ENCODE results near the gene SLC39A11. TPM values are rescaled to one million over a fixed set of nuclear protein-coding genes. Genes with fewer than 3 reads are reported as not detected.

The SLC39A11 gene
- total and polyA plus RNA-seq, 4 donors = 9.3 to 49.3 (median 24.7) TPM

- no peaks in the 10 kb centered on the region for H3K27me3 ChIP-seq (ENCODE audit: control insufficient read depth in 3 of 3, insufficient read depth in 3 of 3, low read length in 2 of 3)
- H3K27ac ChIP-seq (ENCODE audit: low read depth in 1 of 2, low read length in 1 of 2) = no peak overlapping the region
- TF ChIP-seq, protein P1, sequence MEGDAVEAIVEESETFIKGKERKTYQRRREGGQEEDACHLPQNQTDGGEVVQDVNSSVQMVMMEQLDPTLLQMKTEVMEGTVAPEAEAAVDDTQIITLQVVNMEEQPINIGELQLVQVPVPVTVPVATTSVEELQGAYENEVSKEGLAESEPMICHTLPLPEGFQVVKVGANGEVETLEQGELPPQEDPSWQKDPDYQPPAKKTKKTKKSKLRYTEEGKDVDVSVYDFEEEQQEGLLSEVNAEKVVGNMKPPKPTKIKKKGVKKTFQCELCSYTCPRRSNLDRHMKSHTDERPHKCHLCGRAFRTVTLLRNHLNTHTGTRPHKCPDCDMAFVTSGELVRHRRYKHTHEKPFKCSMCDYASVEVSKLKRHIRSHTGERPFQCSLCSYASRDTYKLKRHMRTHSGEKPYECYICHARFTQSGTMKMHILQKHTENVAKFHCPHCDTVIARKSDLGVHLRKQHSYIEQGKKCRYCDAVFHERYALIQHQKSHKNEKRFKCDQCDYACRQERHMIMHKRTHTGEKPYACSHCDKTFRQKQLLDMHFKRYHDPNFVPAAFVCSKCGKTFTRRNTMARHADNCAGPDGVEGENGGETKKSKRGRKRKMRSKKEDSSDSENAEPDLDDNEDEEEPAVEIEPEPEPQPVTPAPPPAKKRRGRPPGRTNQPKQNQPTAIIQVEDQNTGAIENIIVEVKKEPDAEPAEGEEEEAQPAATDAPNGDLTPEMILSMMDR (IDR thresholded peaks at IDR 0.05; ENCODE audit: control extremely low read depth, extremely low read depth) = no peak
- H3K4me1 ChIP-seq (ENCODE audit: control insufficient read depth in 5 of 5, insufficient read depth in 5 of 5, low read length in 5 of 5) = no peaks in the 10 kb centered on the region
- DNase-seq (no peak), ATAC-seq (ENCODE audit: insufficient read depth, low FRiP score) (no peak)
- H3K9ac ChIP-seq (ENCODE audit: insufficient read depth in 1 of 2, low read length in 2 of 2) = no peak overlapping the region
- H3K4me3 ChIP-seq = no peak overlapping the region
- no peaks in the 10 kb centered on the region for H3K9me3 ChIP-seq (ENCODE audit: control insufficient read depth in 4 of 4, insufficient read depth in 3 of 4, low read length in 3 of 4)
- no peaks in the 10 kb centered on the region for H3K36me3 ChIP-seq (ENCODE audit: control insufficient read depth in 4 of 4, insufficient read depth in 4 of 4, low read length in 4 of 4)
- 78 to 84% methylated on average over 8 of the region's 8 CpGs for WGBS, 2 donors
Measured at GRCh38 chr17:72934927-72935326, 157.6 kb downstream of the SLC39A11 start.

DNA sequence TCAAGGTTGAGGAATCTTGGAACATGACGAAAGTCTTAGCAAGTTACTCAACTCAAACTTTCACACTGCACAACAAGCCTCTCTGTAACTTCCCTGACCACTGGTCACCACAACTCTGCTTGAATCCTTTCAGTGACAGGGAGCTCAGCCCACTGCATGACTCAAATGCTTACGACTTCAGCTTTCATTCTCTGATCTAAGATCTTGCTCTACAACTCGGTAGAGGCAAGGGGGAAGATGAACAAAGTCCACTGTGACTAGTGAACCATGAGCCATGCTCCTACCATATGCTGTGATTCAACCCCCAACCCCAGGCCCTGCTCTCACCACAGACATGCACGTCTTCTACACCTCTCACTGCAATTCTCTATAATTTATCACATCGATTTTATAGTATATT lies 160.9 kb downstream of the SLC39A11 start:
- Histone ChIP-seq H3K4me1 (ENCODE audit: control insufficient read depth in 5 of 5, insufficient read depth in 5 of 5, low read length in 5 of 5) (no peaks in the 10 kb centered on the region), H3K27me3 (ENCODE audit: control insufficient read depth in 3 of 3, insufficient read depth in 3 of 3, low read length in 2 of 3) (no peaks in the 10 kb centered on the region), H3K4me3 (no peak overlapping the region), H3K9ac (ENCODE audit: insufficient read depth in 1 of 2, low read length in 2 of 2) (no peak overlapping the region), H3K36me3 (ENCODE audit: control insufficient read depth in 4 of 4, insufficient read depth in 4 of 4, low read length in 4 of 4) (peaks cover 0 to under 1% (median 0%) of the 10 kb centered on the region in 4 donors), H3K9me3 (ENCODE audit: control insufficient read depth in 4 of 4, insufficient read depth in 3 of 4, low read length in 3 of 4) (no peaks in the 10 kb centered on the region), H3K27ac (ENCODE audit: low read depth in 1 of 2, low read length in 1 of 2) (no peak overlapping the region)
- DNase-seq (no peak), ATAC-seq (ENCODE audit: insufficient read depth, low FRiP score) (no peak)
- 59 to 84% methylated on average over 5 of the region's 5 CpGs for WGBS, 2 donors
- TF ChIP-seq, protein P1 (IDR thresholded peaks at IDR 0.05; ENCODE audit: control extremely low read depth, extremely low read depth) = no peak

DNA sequence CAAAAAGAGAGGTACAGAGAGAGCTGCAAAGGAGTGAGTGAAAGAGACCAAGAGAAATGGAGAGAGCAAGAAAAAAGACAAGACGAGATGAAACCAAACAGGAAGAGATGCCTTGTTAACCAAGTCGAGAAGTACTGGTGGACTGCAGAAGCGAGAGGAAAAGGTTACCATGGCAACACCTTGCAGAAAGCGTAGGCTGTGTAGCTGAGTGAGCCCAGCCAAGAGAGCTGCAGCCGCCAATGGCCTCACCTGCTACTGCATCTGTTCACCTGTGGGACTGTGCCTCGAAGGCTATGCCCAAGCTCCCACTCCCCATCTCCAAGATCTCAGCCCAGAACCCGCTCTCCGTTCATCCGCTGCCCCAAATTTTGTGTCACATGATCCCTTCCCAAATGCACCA lies 161.3 kb downstream of the SLC39A11 start:
- H3K27ac ChIP-seq (ENCODE audit: low read depth in 1 of 2, low read length in 1 of 2) = no peak overlapping the region
- H3K4me3 ChIP-seq = no peak overlapping the region
- H3K9me3 ChIP-seq (ENCODE audit: control insufficient read depth in 4 of 4, insufficient read depth in 3 of 4, low read length in 3 of 4) = no peaks in the 10 kb centered on the region
- no peak for ATAC-seq (ENCODE audit: insufficient read depth, low FRiP score)
- H3K9ac ChIP-seq (ENCODE audit: insufficient read depth in 1 of 2, low read length in 2 of 2) = no peak overlapping the region
- H3K27me3 ChIP-seq (ENCODE audit: control insufficient read depth in 3 of 3, insufficient read depth in 3 of 3, low read length in 2 of 3) = no peaks in the 10 kb centered on the region
- no peaks in the 10 kb centered on the region for H3K4me1 ChIP-seq (ENCODE audit: control insufficient read depth in 5 of 5, insufficient read depth in 5 of 5, low read length in 5 of 5)
- peaks cover 0 to 1% (median 0%) of the 10 kb centered on the region in 4 donors for H3K36me3 ChIP-seq (ENCODE audit: control insufficient read depth in 4 of 4, insufficient read depth in 4 of 4, low read length in 4 of 4)
- TF ChIP-seq, protein P1 (IDR thresholded peaks at IDR 0.05; ENCODE audit: control extremely low read depth, extremely low read depth) = no peak
- no peak for DNase-seq
- WGBS, 2 donors = 75 to 83% methylated on average over 9 of the region's 9 CpGs

- H3K36me3 ChIP-seq (ENCODE audit: control insufficient read depth in 4 of 4, insufficient read depth in 4 of 4, low read length in 4 of 4) = peaks cover 0 to 1% (median 0%) of the 10 kb centered on the region in 4 donors
- ATAC-seq (ENCODE audit: insufficient read depth, low FRiP score) = no peak
- H3K4me3 ChIP-seq = no peak overlapping the region
- TF ChIP-seq, protein P1 (IDR thresholded peaks at IDR 0.05; ENCODE audit: control extremely low read depth, extremely low read depth) = no peak
- no peak overlapping the region for H3K27ac ChIP-seq (ENCODE audit: low read depth in 1 of 2, low read length in 1 of 2)
- no peak for DNase-seq
- no peaks in the 10 kb centered on the region for H3K4me1 ChIP-seq (ENCODE audit: control insufficient read depth in 5 of 5, insufficient read depth in 5 of 5, low read length in 5 of 5)
- H3K9me3 ChIP-seq (ENCODE audit: control insufficient read depth in 4 of 4, insufficient read depth in 3 of 4, low read length in 3 of 4) = no peaks in the 10 kb centered on the region
- no peak overlapping the region for H3K9ac ChIP-seq (ENCODE audit: insufficient read depth in 1 of 2, low read length in 2 of 2)
- WGBS, 2 donors = 89 to 91% methylated on average over 2 of the region's 2 CpGs
- no peaks in the 10 kb centered on the region for H3K27me3 ChIP-seq (ENCODE audit: control insufficient read depth in 3 of 3, insufficient read depth in 3 of 3, low read length in 2 of 3)
Measured at GRCh38 chr17:72930031-72930430, 162.5 kb downstream of the SLC39A11 start.

Measured in lung (tissue), 12 donors.